ENCODE measurements around the gene PHLDB1.
"Not testable (repeated sequence)": the region's sequence is repeated elsewhere in the genome, so short reads cannot be mapped to it uniquely, and the experiment has no call there.

Gene PHLDB1
- 4.8 to 17.2 (median 7.3) reads per million in 4 experiments for total RNA-seq

GRCh38 chr11:118607401-118608359 is at the start of gene PHLDB1:
Gene PHLDB1 (plus strand): TSS chr11:118607615. CDS start chr11:118613837, 6,222 bp downstream.
- peak; percentile 51 for DNase-seq

GRCh38 chr11:118560806-118561205 is 46.6 kb upstream of the PHLDB1 start:
- DNase-seq = no peak

GRCh38 chr11:118565051-118565450 is 42.4 kb upstream of the PHLDB1 start:
- DNase-seq = no peak

GRCh38 chr11:118569670-118570069 is 37.7 kb upstream of the PHLDB1 start:
- DNase-seq = no peak

GRCh38 chr11:118570787-118571186 is 36.6 kb upstream of the PHLDB1 start:
- DNase-seq = no peak

- not testable (repeated sequence) for DNase-seq
Observed at GRCh38 chr11:118571701-118572060, 35.7 kb upstream of the PHLDB1 start.

GRCh38 chr11:118572061-118572980 is 35.1 kb upstream of the PHLDB1 start, which contains the start of gene ARCN1:
Gene ARCN1 (plus strand): TSS chr11:118572409. CDS start chr11:118572548, 139 bp downstream.
- peak; percentile 80 for DNase-seq

GRCh38 chr11:118572981-118573550 is 34.3 kb upstream of the PHLDB1 start:
- no peak for DNase-seq

GRCh38 chr11:118574636-118575035 is 32.8 kb upstream of the PHLDB1 start:
- no peak for DNase-seq

- DNase-seq = not testable (repeated sequence)
Observed at GRCh38 chr11:118577995-118578394, 29.4 kb upstream of the PHLDB1 start.

- no peak for DNase-seq
Observed at GRCh38 chr11:118581057-118581456, 26.4 kb upstream of the PHLDB1 start.

- no peak for DNase-seq
Observed at GRCh38 chr11:118587952-118588351, 19.5 kb upstream of the PHLDB1 start.

- no peak for DNase-seq
Observed at GRCh38 chr11:118592616-118593367, 14.6 kb upstream of the PHLDB1 start.

GRCh38 chr11:118594984-118595383 is 12.4 kb upstream of the PHLDB1 start:
- DNase-seq = not testable (repeated sequence)

GRCh38 chr11:118596224-118597146 is 10.9 kb upstream of the PHLDB1 start:
- no peak for DNase-seq

GRCh38 chr11:118597556-118597955 is 9.9 kb upstream of the PHLDB1 start:
- DNase-seq = no peak

- DNase-seq = no peak
Observed at GRCh38 chr11:118602331-118602730, 5.1 kb upstream of the PHLDB1 start.

GRCh38 chr11:118603709-118604108 is 3.7 kb upstream of the PHLDB1 start:
- DNase-seq = not testable (repeated sequence)

- no peak for DNase-seq
Observed at GRCh38 chr11:118604566-118604965, 2.8 kb upstream of the PHLDB1 start.

- no peak for DNase-seq
Observed at GRCh38 chr11:118605116-118605867, 2.1 kb upstream of the PHLDB1 start.
